Activated CD8-positive, alpha-beta memory T cell treated with anti-CD3 and anti-CD28 coated beads, Interleukin-2, amount 10 ng/mL, durations not matched to agents 7 days and 5 days (primary cell): ENCODE measurements around the gene SMIM5. TPM values are rescaled to one million over a fixed set of nuclear protein-coding genes. Genes with fewer than 3 reads are reported as not detected.

Experiments used
- ATAC-seq: fragments of 150-1000 bp; cut with Tn5 transposase; one replicate; pipeline ENCODE4 v1.10.0; 2021; ENCODE audit warnings: moderate library complexity
- CTCF ChIA-PET: fragments of 350-600 bp; sonication (Branson Sonifier 250); formaldehyde crosslinking; loops from one replicate; lab custom pipeline; 2021; ENCODE audit warnings: antibody characterized with exemption; lab: Charles Lee
- DNase-seq: peaks from one replicate; pipeline ENCODE4 v3.0.0-alpha.2; 2020
- H3K27ac Mint-ChIP-seq: one replicate; pipeline ENCODE4 v1.8.0; 2021; ENCODE audit warnings: mild to moderate bottlenecking, mixed read lengths
- H3K27me3 Mint-ChIP-seq: one replicate; pipeline ENCODE4 v1.8.0; 2021; ENCODE audit warnings: mixed read lengths
- H3K36me3 Mint-ChIP-seq: one replicate; pipeline ENCODE4 v1.8.0; 2021; ENCODE audit warnings: mild to moderate bottlenecking, mixed read lengths
- H3K4me1 Mint-ChIP-seq: one replicate; pipeline ENCODE4 v1.8.0; 2021; ENCODE audit warnings: mixed read lengths
- H3K4me3 Mint-ChIP-seq: one replicate; pipeline ENCODE4 v1.8.0; 2021; ENCODE audit warnings: mild to moderate bottlenecking, moderate library complexity, mixed read lengths
- H3K9me3 Mint-ChIP-seq: one replicate; pipeline ENCODE4 v1.8.0; 2022; ENCODE audit warnings: low read depth, mixed read lengths
- total RNA-seq, 2 experiments: library from RNA; stranded (reverse); gene quantifications; one replicate each; pipeline ENCODE4 v1.2.3, GENCODE V29; 2021

SMIM5 gene
- total RNA-seq, 2 experiments from 2014 or later = 0.15 TPM; not detected in 1

DNA sequence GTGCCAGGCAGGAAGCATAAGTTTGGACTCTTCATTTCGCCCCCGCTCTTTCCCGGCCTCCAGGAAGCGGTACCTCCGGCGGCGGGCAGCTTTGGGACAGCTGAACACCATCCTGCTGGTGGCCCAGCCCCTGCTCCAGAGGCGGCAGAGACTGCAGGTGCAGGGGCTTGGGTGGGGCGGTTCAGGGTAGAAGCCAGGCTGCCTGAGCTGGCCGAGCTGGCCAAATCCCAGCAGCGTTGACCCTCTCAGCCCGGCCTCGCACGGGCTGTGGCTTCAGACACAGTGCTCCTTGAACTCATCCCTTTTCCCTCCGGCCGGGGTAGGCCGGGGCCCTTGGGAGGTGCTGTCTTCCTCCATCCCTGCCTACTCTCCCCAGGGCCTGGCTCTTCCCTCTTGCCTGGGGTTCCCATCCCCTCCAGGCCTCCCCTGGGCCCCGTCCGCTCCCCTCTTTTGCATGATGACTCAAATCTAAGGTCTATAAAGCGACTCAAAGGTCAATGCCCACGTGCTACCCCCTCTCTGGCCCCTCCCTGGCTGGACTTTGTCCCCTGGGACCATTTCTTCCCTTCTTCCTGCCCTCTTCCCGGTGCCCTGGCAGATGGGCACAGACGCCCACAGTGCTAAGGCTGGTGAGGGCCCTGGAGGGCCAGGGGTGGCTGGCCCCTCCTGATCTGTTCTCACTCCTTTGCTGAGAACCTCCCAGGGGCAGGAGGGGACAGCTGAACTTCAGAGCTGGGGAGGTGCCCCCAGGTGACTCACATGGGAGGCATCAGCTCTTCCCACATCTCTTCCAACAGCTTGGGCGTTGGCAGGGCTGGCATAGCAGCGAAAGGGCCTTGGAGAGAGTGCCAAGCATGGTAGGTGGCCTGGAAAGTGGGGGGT is 22.9 kb upstream of the SMIM5 start:
- H3K4me1 Mint-ChIP-seq = peaks cover 5% of the 10 kb centered on the region
- no peak overlapping the region for H3K4me3 Mint-ChIP-seq
- no peaks in the 10 kb centered on the region for H3K9me3 Mint-ChIP-seq
- no peak overlapping the region for H3K27ac Mint-ChIP-seq
- CTCF ChIA-PET = interaction anchor here (1.0 to 4.8 kb wide), 5 partner anchors 9 to 137 kb away, joined by 3 to 18 read pairs (median 6); partner anchors contain the start of gene SMIM5
- no peaks in the 10 kb centered on the region for H3K36me3 Mint-ChIP-seq
- no peaks in the 10 kb centered on the region for H3K27me3 Mint-ChIP-seq
- no peak for DNase-seq
- no peak for ATAC-seq

DNA sequence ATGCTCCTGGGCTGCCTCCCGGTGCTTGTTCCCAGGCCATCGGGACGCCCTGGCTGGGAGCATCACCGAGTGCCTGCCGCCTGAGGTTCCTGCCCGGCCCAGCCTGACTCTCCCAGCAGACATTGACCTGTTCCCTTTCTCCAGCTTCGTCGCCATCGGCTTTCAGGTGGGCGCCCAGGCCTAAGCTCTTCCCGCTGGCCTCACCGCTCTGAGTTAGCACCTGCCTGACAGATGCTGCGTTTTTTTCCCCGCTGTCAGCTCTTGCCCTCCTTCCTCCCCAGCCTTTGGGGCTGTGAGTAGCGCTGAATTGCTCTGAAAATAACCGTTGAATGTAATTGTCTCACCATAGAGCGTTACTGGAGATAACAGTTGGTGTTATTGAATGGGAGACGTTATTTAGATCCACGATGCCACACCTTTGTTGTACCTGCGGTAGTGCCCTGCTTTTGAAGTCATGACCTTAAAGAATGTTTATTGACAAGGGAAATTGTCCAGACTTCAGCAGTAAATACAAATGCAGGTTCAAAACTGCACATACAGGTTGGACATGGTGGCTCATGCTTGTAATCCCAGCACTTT is 21.3 kb upstream of the SMIM5 start:
- Mint-ChIP-seq H3K9me3 (no peaks in the 10 kb centered on the region), H3K4me1 (peaks cover 5% of the 10 kb centered on the region), H3K27me3 (no peaks in the 10 kb centered on the region), H3K4me3 (no peak overlapping the region), H3K36me3 (no peaks in the 10 kb centered on the region), H3K27ac (no peak overlapping the region)
- CTCF ChIA-PET = interaction anchor here (1.3 to 4.8 kb wide), 4 partner anchors 10 to 142 kb away, joined by 6 to 18 read pairs (median 8); partner anchors contain the start of gene SMIM5
- no peak for DNase-seq
- no peak for ATAC-seq

DNA sequence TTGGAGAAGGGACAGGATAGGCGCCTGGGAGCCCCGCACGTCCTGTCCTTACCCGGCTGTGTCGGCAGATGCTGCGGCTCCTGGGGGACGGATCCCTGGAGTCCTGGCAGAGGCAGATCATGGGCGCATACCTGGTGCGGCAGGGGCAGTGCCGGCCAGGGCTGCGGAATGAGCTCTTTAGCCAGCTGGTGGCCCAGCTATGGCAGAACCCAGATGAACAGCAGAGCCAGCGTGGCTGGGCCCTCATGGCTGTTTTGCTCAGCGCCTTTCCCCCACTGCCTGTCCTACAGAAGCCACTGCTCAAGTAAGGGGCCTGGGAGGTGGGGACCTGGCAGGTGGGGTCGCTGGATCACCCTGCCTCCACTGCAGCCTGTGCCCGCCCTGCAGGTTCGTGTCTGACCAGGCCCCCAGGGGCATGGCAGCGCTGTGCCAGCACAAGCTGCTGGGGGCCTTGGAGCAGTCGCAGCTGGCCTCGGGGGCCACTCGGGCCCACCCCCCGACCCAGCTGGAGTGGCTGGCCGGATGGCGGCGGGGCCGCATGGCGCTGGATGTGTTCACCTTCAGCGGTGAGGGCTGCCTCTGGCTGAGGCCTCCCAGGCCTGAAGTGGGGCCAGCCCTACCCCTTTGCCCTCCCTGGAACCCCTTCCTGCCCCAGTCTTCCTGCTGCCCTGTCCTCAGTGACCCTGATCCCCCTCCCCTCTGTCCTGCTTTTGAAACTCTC is 20.2 kb upstream of the SMIM5 start:
- Mint-ChIP-seq H3K9me3 (no peaks in the 10 kb centered on the region), H3K4me3 (no peak overlapping the region), H3K36me3 (no peaks in the 10 kb centered on the region), H3K27me3 (no peaks in the 10 kb centered on the region), H3K4me1 (peaks cover 2% of the 10 kb centered on the region), H3K27ac (no peak overlapping the region)
- no peak for ATAC-seq
- CTCF ChIA-PET = interaction anchor here (1.8 to 2.7 kb wide), 3 partner anchors 11 to 141 kb away, joined by 6 to 10 read pairs (median 9); partner anchors contain the start of gene SMIM5
- no peak for DNase-seq

DNA sequence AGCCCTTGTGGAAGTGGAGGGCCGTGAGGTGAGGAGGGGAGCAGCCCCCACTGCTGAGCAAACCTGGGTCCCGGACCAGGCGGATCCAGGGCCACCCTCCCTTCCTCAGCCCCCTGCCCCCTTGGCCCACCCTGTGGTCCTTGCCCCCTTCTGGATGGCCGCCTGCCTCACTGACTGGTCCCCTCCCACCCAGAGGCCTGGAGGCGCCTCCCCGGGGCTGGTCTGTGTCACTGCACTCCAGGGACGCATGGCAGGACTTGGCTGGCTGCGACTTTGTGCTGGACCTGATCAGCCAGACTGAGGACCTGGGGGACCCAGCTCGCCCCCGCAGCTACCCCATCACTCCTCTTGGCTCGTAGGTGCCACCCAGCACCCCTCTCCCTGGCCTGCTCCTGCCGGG is 19.2 kb upstream of the SMIM5 start:
- DNase-seq (no peak), ATAC-seq (no peak)
- H3K4me3 Mint-ChIP-seq = no peak overlapping the region
- H3K36me3 Mint-ChIP-seq = no peaks in the 10 kb centered on the region
- H3K27me3 Mint-ChIP-seq = no peaks in the 10 kb centered on the region
- H3K27ac Mint-ChIP-seq = no peak overlapping the region
- CTCF ChIA-PET = interaction anchor here (1.0 to 2.1 kb wide), 2 partner anchors 19 to 134 kb away, joined by 4 to 10 read pairs; partner anchors contain the start of gene SMIM5
- H3K9me3 Mint-ChIP-seq = no peaks in the 10 kb centered on the region
- peaks cover 2% of the 10 kb centered on the region for H3K4me1 Mint-ChIP-seq

DNA sequence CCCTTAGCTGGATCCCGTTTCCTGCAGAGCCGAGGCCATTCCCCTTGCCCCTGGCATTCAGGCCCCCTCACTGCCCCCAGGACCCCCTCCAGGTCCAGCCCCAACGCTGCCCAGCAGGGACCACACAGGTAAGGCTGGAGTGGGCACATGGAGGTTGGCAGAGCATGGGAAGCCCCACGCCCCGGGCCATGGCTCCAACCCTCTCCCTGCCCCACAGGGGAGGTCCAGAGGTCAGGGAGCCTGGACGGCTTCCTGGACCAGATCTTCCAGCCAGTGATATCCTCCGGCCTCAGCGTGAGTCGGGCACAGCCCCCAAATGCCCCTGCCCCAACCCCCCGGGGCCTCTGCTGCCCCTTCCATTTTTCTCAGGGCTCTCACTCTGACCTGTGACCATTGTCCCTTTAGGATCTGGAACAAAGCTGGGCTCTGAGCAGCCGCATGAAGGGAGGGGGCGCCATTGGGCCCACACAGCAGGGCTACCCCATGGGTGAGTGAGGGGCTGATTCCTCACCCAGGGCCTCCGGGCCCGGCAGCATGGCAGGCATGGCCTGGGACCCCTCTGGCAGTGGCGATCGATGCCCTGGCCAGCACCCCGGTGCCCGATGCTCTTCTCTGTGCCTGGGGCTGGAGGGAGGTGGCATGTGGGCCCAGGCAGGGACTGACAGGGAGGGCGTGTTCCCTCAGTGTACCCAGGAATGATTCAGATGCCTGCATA is 18.5 kb upstream of the SMIM5 start:
- DNase-seq (no peak), ATAC-seq (no peak)
- CTCF ChIA-PET = interaction anchor here (1.0 to 2.1 kb wide), 2 partner anchors 18 to 133 kb away, joined by 4 to 10 read pairs; partner anchors contain the start of gene SMIM5
- Mint-ChIP-seq H3K4me1 (peaks cover 2% of the 10 kb centered on the region), H3K27me3 (no peaks in the 10 kb centered on the region), H3K27ac (no peak overlapping the region), H3K4me3 (no peak overlapping the region), H3K9me3 (no peaks in the 10 kb centered on the region), H3K36me3 (no peaks in the 10 kb centered on the region)

DNA sequence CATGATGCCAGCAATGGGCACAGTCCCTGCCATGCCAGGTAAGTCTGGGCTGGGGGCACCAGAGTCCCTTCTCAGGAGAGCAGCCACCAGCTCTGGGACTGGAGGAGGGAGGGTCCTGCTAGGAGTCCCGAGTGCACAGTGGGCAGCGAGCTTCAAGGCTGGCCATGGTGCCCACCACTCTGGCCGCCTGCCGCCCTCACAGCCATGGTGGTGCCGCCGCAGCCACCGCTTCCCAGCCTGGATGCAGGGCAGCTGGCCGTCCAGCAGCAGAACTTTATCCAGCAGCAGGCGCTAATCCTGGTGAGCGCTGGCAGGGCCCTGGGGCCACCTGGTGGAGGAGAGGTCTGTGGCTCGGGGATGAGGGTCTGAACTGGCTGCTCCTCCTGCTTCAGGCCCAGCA is 17.9 kb upstream of the SMIM5 start:
- DNase-seq (no peak), ATAC-seq (no peak)
- no peaks in the 10 kb centered on the region for H3K36me3 Mint-ChIP-seq
- H3K27ac Mint-ChIP-seq = no peak overlapping the region
- CTCF ChIA-PET = interaction anchor here (1.4 to 2.0 kb wide), 2 partner anchors 14 to 136 kb away, joined by 3 to 7 read pairs; no protein-coding TSS in a partner anchor
- H3K9me3 Mint-ChIP-seq = no peaks in the 10 kb centered on the region
- no peak overlapping the region for H3K4me3 Mint-ChIP-seq
- peaks cover 2% of the 10 kb centered on the region for H3K4me1 Mint-ChIP-seq
- no peaks in the 10 kb centered on the region for H3K27me3 Mint-ChIP-seq

DNA sequence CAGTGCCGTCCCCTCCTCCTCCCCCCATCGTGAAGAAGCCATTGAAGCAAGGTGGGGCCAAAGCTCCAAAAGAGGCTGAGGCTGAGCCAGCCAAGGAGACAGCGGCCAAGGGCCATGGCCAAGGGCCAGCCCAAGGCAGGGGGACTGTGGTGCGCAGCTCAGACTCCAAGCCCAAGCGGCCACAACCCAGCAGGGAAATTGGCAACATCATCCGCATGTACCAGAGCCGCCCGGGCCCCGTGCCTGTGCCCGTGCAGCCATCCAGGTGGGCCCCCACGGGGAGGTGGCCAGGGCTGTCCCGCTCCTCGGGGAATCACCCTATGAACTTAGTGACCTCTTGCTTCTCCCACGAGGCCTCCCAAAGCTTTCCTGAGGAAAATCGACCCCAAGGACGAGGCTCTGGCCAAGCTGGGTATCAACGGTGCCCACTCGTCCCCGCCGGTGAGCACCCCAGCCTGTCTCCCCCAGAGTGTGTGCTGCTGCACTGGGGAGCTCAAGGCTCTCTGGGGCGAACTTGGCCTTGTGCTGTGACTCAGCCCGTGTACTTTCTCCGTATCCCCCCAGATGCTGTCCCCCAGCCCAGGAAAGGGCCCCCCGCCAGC is 16.6 kb upstream of the SMIM5 start:
- CTCF ChIA-PET = interaction anchor here (0.8 to 2.3 kb wide), 8 partner anchors 11 to 137 kb away, joined by 3 to 23 read pairs (median 4); partner anchors contain the start of gene SMIM5
- H3K27ac Mint-ChIP-seq = no peak overlapping the region
- no peaks in the 10 kb centered on the region for H3K36me3 Mint-ChIP-seq
- no peaks in the 10 kb centered on the region for H3K9me3 Mint-ChIP-seq
- H3K27me3 Mint-ChIP-seq = no peaks in the 10 kb centered on the region
- DNase-seq (no peak), ATAC-seq (no peak)
- H3K4me1 Mint-ChIP-seq = peaks cover 2% of the 10 kb centered on the region
- no peak overlapping the region for H3K4me3 Mint-ChIP-seq

DNA sequence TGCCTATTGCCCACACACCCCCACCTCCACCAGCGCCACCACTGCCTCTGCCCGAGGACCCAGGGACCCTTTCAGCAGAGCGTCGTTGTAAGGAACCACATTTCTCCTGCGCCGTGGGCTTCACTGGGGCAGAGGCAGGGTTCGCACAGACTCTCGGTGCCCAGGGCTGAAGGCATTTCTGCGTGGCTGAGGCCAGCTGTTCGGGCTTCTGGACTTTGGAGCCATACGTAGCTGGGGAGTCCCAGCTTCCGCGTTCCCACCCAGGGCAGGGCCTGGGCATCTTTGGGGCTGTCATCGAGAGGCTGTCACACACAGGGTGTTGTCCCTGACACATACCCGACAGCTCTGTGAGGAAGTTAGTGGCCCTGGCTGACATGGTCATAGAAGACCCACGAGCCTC is 16.0 kb upstream of the SMIM5 start:
- CTCF ChIA-PET = interaction anchor here (0.8 to 2.3 kb wide), 7 partner anchors 11 to 136 kb away, joined by 3 to 23 read pairs (median 4); partner anchors contain the start of gene SMIM5
- Mint-ChIP-seq H3K27me3 (no peaks in the 10 kb centered on the region), H3K4me3 (no peak overlapping the region), H3K4me1 (peaks cover 2% of the 10 kb centered on the region), H3K27ac (no peak overlapping the region), H3K36me3 (no peaks in the 10 kb centered on the region), H3K9me3 (no peaks in the 10 kb centered on the region)
- ATAC-seq (no peak), DNase-seq (no peak)

DNA sequence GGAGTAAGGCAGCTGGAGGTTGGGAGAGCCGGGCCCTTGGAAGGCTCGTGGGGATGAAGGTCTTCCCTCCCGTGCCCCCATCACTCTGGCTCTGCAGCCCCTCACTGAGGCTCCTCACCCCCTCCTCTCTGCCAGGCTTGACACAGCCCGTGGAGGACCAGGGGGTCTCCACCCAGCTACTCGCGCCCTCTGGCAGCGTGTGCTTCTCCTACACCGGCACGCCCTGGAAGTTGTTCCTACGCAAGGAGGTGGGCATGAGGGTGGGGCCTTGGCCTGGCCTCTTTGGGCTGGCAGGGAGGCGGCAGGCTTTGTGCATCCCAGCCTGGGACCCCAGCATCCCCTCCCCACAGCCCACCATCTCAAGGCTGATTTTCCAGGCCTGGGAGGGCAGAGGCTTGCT is 15.6 kb upstream of the SMIM5 start:
- CTCF ChIA-PET = interaction anchor here (0.9 to 2.3 kb wide), 4 partner anchors 16 to 136 kb away, joined by 3 to 23 read pairs (median 6); partner anchors contain the start of gene SMIM5

DNA sequence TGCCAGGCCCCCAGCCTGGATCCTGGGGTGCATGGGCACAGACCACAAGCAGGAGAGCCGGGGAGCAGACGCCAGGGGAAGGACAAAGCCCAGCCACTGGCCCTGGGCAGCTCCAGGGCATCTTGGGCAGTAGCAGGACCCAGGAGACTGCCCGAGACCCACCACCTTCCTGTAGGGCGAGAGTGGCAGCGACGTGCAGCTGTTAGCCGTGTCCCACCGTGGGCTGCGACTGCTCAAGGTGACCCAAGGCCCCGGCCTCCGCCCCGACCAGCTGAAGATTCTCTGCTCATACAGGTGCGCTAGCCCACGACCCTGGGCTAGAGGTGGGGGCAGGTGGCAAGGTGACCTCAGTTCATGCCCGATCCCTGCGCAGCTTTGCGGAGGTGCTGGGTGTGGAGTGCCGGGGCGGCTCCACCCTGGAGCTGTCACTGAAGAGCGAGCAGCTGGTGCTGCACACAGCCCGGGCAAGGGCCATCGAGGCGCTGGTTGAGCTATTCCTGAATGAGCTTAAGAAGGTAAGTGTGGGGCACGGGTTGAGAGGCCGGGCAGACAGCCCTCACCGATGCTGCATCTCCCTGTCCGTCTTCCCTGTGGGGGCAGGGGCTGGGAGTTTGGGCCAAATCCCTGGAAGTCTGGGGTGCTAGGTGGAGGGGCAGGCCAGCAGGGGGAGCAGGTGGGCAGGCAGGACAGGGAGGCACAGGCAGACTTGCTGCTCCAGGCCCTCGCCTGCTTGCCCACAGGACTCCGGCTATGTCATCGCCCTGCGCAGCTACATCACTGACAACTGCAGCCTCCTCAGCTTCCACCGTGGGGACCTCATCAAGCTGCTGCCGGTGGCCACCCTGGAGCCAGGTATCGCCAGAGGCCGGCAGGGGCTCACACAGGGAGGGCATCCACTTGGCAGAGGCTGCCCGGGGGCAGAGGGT is 13.5 kb upstream of the SMIM5 start:
- Mint-ChIP-seq H3K36me3 (no peaks in the 10 kb centered on the region), H3K27ac (no peak overlapping the region), H3K4me3 (no peak overlapping the region), H3K4me1 (peaks cover 2% of the 10 kb centered on the region), H3K9me3 (no peaks in the 10 kb centered on the region), H3K27me3 (no peaks in the 10 kb centered on the region)
- CTCF ChIA-PET = interaction anchor here (1.0 to 3.8 kb wide), 8 partner anchors 11 to 129 kb away, joined by 3 to 29 read pairs (median 5); partner anchors contain the start of gene SMIM5
- no peak for ATAC-seq
- DNase-seq = peak; percentile 50

More for the DNA sequence above, 15.6 kb upstream of the SMIM5 start:
- Mint-ChIP-seq H3K27ac (no peak overlapping the region), H3K4me1 (peaks cover 2% of the 10 kb centered on the region), H3K27me3 (no peaks in the 10 kb centered on the region), H3K9me3 (no peaks in the 10 kb centered on the region), H3K4me3 (no peak overlapping the region), H3K36me3 (no peaks in the 10 kb centered on the region)
- DNase-seq = no peak
- ATAC-seq = no peak

DNA sequence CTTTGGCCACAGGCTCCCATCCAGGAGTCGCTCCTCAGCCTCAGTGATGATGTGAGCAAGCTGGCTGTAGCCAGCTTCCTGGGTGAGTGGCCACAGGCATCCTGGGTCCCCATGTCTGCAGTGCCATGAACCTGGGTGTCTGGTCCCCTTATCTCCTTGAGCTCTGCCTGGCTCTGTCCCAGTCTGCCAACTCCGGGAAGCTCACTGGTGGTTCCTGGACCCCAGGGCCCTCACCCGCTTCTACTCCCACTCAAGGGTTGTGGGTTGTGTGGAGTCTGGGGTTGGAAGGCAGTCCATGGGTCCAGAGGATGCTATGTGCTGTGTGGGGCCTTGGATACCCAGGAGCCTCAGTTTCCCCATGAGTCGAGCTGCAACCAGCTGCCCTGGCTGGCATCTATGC is 11.7 kb upstream of the SMIM5 start:
- H3K27ac Mint-ChIP-seq = no peak overlapping the region
- H3K9me3 Mint-ChIP-seq = no peaks in the 10 kb centered on the region
- ATAC-seq = no peak
- DNase-seq = no peak
- CTCF ChIA-PET = interaction anchor here (1.0 to 3.8 kb wide), 5 partner anchors 10 to 132 kb away, joined by 3 to 29 read pairs (median 4); partner anchors contain the start of gene SMIM5
- no peaks in the 10 kb centered on the region for H3K4me1 Mint-ChIP-seq
- no peak overlapping the region for H3K4me3 Mint-ChIP-seq
- no peaks in the 10 kb centered on the region for H3K36me3 Mint-ChIP-seq
- no peaks in the 10 kb centered on the region for H3K27me3 Mint-ChIP-seq
